NCI-H1048 (cell line): ENCODE measurements around the gene ANKS1A.
"Not testable (repeated sequence)": the region's sequence is repeated elsewhere in the genome, so short reads cannot be mapped to it uniquely, and the experiment has no call there.

ENCODE experiments used
- DNase-seq: peaks from one replicate; lab custom pipeline; 2025; lab: John Stamatoyannopoulos, UW

Gene ANKS1A

GRCh38 chr6:34917626-34918285, 28.7 kb downstream of the ANKS1A start:
- DNase-seq: no peak

DNA sequence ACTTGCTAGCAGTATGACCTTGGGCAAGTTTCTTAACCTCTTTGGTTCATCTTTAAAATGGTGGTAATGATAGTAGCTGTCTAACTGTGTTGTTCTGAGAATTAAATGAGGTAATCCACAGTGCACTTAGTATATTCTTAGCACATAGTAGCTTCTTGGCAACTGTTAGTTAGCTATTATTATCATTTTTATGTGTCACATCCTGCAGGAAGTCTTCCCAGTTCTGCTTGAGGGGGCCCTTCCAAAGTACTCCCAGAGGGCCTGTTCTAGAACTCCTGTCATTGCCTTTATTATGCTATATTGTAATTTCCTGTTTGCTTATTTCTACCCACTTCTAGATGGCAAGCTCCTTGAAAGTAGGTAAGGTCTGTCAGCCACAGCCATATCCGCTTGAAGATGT, 30.6 kb downstream of the ANKS1A start:
- DNase-seq: no peak

DNA sequence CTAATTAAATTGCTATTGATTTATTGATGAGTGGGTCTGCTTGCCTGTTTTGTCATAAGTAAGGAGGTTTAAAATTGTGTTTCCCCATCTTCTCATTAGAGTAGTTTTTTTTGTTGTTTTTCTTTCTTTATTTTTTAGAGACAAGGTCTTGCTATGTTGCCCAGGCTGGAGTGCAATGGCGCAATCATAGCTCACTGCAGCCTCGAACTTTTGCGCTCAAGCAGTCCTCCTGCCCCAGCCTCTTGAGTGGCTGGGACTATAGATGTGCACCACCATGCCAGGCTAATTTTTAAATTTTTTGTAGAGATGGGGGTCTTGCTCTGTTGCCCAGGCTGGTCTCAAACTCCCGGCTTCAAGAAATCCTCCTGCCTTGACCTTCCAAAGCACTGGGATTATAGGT, 31.0 kb downstream of the ANKS1A start:
- DNase-seq: no peak

GRCh38 chr6:34922177-34922663, 33.2 kb downstream of the ANKS1A start:
- no peak for DNase-seq

DNA sequence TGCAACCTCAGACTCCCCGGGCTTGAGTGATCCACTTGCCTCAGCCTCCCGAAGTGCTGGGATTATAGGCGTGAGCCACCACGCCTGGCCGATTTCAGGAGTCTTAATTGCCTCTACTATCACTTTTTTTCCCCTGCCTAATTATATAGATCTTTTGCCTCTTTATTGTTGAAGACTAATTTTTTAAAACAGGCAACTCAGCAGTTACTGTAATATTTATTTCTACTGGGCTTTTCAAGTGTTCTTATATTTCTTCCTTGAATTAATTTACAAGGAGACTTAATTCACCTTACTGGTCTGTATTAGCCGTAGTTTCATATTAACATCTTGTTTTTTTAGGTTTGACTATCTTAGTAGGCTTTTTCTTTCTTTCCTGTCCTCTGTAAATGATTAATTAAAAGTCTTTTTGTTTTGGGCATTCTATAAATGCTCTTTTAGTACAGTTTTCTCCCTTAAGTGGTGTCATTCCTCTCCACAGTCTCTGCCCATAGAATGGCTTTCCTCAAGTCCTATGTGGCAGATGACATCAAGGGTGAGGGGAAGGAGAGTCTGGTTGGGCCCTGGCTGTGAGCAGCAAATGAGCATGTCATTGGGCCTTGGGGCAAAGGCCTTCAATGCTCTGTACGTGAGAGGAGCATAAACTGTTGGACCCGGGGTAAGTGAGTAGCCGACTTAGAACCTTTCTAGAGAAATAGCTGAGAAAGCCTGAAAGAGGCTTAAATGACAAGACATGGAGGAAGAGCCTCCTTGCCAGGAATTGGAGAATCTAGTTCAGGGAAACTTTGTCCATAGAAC, 36.0 kb downstream of the ANKS1A start:
- no peak for DNase-seq

DNA sequence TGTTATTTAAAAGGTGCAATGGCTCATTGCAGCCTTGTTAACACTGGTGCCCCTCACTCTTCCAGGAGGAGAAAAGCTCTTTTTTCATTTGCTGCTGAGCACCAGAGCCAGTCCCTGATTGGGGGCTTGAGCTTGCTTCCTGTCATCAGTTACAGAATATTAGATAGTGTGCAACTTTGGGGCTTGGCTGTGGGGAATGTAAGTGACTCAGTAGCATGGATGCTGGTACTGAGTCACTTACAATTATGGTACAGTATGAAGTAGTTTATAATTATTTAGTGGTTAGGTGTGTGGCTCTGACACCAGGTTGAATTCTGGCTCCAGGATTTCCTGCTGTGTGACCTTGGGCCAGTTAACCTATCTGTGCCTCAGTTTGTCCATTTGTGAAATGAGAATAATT, 37.6 kb downstream of the ANKS1A start:
- no peak for DNase-seq

DNA sequence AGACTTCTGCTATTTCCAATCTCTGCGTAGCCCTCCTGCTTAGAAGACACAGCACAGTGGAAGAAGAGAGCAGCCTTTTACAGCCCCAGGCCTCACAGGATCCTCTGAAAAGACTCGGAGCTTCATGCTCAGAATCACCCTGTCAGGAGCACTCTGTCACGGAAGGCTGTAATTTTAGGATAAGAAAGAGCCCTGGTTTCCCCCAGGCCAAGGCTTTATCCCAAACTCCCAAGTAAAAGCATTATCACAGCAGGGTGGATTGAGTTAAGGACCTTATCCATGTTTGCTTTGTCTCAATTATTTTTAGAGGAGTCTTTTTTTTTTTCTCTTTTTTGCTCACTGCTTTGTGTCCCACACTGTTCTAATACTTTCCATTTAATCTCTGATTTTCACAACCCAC, 39.2 kb downstream of the ANKS1A start:
- DNase-seq: no peak

DNA sequence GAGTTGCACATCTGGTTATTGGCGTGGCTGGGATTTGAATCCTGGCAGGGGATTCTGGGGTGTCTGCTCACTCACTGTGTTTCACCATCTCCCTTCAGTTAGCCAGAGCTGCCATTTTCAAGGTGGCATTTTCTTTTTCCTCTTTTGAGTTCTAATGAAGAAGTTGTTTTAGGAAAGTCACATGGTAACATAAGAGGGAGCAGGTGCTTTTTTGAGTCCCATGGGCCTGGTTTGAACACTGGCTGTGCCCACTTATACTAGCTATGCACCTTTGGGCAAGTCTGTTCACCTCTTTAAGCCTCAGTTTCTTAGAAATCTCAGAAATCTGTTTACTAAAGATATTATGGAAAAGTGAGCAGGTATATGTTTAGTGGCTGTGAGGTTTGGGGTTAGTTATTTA, 39.6 kb downstream of the ANKS1A start:
- no peak for DNase-seq

DNA sequence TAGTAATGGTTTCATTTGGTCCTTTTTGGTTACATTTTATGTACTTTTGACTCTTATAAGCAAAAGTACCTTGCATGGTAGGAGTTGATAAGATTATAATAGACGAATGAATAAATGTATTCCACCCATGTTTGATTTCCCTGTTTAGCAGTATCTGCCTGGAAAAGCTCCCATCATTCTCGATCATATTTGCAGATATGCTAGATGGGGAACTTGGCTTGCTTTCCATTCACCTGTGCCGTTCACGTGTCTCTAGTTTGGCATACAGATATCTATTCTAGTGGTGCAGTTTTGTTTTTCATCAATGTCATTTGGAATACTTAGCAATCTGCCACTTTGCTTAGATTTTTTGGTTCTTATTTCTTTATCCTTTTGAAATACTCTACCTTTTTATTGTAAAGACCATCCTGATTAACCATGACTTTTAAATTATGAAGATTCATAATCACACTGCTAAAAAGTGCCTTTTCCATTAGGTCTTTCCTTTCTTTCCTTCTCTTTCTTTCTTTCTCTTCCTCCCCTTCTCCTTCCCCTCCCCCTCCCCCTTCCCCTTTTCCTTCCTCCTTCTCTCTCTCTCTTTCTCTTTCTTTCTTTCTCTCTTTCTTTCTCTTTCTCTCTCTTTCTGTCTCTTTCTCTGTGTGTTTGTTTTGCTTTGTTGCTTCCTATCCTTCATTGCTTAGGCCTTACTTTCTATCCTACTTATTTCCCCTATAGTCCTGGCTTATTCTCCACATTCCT, 40.4 kb downstream of the ANKS1A start:
- DNase-seq: no peak

DNA sequence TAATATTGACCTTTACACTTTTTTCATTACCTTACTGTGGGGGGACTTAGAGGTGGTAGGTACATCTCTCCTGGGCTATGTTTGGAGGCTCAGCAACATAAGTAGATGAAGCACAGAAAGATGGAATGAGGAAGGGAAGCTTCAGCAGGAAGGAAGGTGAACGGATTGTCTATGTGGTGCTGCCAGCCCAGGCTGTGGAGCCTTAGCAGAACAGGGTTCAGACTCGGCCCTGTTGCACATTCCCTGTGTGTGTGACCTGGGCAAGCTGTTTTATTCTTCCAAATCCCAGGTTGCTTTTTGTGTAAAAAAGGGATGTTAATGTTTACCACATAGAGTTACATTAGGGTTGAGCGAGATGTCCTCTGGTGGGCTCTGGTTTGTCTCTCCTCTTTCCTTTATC, 41.2 kb downstream of the ANKS1A start:
- DNase-seq: no peak

- DNase-seq: not testable (repeated sequence)
Observed at GRCh38 chr6:34932202-34932601, 43.1 kb downstream of the ANKS1A start.

DNA sequence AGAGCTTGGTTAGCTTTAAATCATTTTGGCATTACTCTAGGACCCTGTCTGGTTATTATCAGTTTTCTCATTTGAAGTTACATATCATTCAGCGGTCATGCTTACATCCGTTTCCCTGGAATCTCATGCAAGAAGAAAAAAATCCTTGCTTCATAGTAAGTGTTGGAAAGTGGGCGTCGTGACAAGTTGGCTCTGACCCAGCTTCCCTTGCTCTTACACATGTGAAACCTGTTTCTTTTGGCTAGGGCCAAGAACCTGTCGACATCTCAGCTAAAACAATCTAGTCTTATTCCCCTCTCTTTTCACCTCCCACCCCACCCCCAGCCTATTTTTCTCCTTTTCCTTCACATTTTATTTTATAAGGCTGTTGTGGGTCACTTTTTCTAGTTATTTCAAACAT, 45.5 kb downstream of the ANKS1A start:
- no peak for DNase-seq

- DNase-seq: no peak
Observed at GRCh38 chr6:34938268-34938667, 49.2 kb downstream of the ANKS1A start.

- no peak for DNase-seq
Observed at GRCh38 chr6:34940030-34940434, 51.0 kb downstream of the ANKS1A start.

DNA sequence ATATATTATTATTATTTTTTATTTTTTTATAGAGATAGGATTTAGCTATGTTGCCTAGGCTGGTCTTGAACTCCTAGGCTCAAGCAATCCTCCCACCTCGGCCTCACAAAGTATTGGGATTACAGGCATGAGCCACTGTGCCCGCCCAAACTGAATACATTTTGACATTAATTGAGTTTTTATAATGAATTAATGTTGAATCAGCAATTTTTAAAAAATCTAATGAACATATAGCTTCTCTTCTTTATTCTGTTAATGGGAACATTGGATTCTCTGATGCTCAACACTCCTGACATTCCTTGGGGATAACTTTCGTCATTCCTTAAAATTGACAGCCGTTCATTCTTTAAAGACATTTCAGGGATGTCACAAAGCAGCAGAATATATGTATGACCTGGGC, 52.4 kb downstream of the ANKS1A start:
- no peak for DNase-seq

DNA sequence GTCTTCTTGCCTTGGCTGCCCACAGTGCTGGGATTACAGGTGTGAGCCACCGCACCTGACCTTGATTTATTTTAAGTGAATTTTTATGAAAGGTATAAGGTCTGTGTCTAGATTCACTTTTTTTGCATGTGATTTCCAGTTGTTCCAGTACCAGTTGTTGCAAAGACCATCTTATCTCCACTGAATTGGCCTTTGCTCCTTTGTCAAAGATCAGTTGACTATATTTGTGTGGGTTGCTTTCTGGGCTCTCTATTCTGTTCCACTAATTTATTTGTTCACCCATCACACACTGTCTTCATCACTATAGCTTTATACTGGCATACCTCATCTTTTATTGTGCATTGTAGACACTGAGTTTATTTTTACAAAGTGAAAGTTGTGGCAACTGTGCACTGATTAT, 56.3 kb downstream of the ANKS1A start:
- DNase-seq: no peak

GRCh38 chr6:34947561-34947960, 58.5 kb downstream of the ANKS1A start:
- no peak for DNase-seq

DNA sequence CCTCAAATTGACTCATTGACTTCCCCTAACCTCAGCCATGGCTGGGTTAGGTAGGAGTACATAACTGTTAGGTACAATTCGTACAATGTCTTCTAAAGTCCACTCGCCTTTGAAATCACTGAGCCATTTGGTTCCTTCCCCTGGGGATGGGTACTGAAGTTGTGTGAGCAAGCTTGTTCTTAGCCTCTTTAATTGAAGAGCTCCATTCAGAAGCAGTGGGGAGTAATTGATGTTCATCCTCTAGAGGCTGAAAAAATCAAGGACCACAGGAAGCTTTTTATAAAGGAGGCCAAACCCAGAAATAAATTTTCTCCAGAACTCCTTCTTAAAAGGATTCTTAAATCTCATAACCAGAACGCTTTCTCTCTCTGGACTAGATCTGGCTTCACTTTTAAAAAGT, 60.6 kb downstream of the ANKS1A start:
- no peak for DNase-seq

DNA sequence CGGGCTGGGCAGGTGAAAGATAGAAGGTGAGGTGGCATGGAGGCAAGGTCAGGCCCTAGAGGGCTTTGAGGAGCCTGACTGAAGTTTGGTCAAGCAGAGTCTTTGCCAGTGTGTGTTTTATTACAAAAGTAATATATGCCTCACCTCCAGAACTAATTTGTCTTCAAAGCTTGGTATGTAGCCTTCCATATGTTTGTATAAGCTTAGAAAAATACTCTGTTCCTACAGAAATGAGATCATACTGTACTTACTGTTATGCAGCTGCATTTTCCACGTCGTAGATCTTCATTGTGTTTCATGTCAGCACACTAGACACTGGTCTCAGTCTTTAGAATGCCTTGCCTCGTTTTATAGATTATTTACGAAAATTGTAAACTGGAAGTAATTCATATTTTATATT, 61.8 kb downstream of the ANKS1A start:
- DNase-seq: no peak

DNA sequence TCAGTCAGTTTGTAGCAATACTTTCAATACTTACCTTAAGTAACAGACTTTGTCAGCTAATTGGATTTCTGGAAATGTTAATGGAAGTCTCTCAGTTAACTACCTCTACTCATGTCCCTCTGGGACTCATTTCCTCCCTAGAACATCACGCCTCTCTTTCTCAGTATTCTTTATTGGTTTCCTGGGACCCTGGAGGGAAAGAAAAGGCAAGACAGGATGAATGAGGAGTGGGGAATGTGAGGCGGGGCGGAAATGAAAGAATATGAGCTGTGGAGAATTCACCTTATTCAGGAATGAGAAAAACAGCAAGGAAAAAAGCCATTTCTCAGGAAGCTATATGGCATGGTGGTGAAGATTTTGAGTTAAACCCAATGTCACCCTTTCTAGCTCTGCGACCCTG, 62.7 kb downstream of the ANKS1A start:
- no peak for DNase-seq

- no peak for DNase-seq
Observed at GRCh38 chr6:34953061-34954025, 64.3 kb downstream of the ANKS1A start.

DNA sequence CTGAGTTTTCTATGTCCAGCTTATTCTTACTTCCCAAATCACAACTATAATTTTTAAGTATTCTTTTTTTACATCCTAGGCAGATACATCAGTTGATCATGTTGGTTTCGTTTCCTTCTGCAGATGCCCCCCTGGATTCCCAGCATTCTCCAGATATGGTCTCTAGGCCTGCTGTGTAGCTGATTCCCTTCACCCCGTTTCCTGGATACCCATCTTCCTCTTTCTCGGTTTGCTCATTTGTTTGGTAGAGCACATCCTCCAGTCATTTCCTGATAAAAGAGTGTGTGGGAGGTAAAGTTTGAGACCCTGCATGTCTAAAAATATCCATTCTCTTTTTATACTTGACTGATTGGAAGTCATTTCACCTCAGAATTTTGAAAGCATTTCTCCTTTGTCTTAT, 66.4 kb downstream of the ANKS1A start:
- DNase-seq: no peak
